ENCODE results near the gene NFYA. TPM values are rescaled to one million over a fixed set of nuclear protein-coding genes. Genes with fewer than 3 reads are reported as not detected.

NFYA gene
- total RNA-seq, 4 donors from 2014 or later = 16.3 to 25.9 (median 21.1) TPM

DNA sequence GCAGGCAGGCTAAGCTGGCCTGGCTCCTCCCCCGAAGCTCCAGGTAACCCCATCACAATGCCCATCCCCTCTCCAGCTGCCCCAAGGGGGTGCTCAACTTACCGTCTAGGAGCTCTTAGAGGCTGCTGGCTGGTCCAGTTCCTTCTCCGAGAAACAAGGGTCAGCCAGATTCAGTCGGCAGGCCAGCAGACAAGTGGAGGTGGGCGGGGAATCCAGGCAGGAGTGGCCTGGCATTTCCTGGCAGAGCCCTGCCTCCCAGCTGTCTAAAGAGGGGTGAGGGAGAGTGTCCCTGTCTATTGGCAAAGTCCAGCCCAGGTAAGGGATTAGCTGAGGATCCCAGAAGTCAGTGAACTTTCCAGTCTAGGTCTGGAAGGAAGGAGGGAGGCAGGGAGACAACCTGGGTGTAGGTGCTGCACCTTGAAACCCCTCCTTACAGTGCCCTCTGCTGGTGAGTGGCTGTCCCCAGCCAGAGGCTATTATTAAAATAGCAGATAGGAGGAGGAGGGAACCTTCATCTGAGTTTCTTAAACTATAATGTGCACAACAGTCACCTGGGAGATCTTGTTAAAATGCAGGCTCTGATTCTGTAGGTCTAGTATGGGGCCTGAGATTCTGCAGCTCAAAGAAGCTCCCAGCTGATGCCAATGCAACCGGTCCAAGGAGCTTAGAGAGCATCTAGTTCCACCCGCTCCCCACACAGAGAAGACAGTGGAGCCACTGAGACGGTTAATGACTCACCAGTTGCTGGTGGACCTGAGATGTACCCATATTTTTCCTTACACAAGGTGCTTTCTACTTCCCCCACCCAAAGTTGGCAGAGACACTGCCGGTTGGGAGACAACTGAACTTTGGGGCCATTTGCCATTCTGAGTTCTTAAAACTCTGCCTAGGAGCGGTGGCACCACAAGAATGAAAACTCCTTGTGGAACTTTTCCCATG, 33.4 kb upstream of the NFYA start, which contains the start of gene UNC5CL:
Gene UNC5CL (minus strand): TSS at position 162 of the 939 bp plus-strand sequence. CDS start 4,147 bp downstream, outside the sequence.
- TF ChIP-seq CTCF (IDR thresholded peaks at IDR 0.05) = no peak
- ATAC-seq (ENCODE audit: low FRiP score) (no peak), DNase-seq (ENCODE audit: low spot score) (no peak)

- TF ChIP-seq CTCF (IDR thresholded peaks at IDR 0.05) = no peak
- DNase-seq (ENCODE audit: low spot score) (no peak), ATAC-seq (ENCODE audit: low FRiP score) (peak; percentile 48)
Observed at GRCh38 chr6:41040101-41040939, 32.5 kb upstream of the NFYA start.

- DNase-seq (ENCODE audit: low spot score) (no peak), ATAC-seq (ENCODE audit: low FRiP score) (no peak)
- no peak for TF ChIP-seq CTCF (IDR thresholded peaks at IDR 0.05)
Observed at GRCh38 chr6:41040940-41041536, 31.7 kb upstream of the NFYA start.

DNA sequence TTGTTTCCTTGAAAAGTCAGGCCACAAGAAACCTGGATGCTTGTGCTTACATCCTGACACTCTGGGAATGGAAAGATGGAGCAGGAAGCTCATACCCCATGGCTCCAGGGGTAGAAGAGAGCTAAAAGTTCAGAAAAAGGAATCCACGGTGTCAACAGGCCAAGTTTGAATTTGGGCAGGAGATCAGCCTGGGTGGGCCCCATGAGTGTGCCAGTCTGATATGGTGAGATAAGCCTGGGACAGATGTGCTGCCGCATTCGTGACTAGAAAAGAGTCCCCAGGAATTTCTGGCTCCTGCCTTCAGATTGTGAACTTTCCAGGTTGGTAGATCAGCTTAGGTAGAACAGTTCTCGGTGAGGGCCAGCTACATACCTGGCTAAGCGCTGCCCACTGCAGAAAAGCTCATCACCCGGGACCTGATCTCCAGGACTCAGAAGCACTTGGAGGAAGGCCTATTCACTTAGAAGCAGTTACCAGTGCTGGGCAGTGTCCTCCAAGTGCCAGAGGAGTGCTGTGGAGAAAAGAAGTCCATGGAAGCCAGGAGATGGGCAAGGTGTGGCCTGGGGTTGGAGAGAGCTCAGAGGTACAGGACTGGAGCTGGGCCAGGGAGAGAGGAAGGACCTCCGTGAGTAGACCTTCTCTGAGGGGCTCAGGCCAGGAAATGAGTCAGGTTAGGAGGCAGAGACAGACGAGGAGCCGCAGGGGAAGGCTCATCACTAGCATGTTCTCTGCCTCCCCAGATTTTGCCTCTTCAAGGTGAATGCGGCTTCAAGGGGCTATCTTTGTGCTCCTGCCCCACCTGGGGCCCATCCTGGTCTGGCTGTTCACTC, 30.3 kb upstream of the NFYA start, which contains the start of gene TSPO2:
Gene TSPO2 (plus strand): TSS at position 242 of the 830 bp plus-strand sequence. CDS start 519 bp downstream, at position 761.
- no peak for TF ChIP-seq CTCF (IDR thresholded peaks at IDR 0.05)
- no peak for ATAC-seq (ENCODE audit: low FRiP score)
- DNase-seq (ENCODE audit: low spot score) = no peak

GRCh38 chr6:41043151-41043550, 29.6 kb upstream of the NFYA start:
- ATAC-seq (ENCODE audit: low FRiP score) (no peak), DNase-seq (ENCODE audit: low spot score) (no peak)
- no peak for TF ChIP-seq CTCF (IDR thresholded peaks at IDR 0.05)

DNA sequence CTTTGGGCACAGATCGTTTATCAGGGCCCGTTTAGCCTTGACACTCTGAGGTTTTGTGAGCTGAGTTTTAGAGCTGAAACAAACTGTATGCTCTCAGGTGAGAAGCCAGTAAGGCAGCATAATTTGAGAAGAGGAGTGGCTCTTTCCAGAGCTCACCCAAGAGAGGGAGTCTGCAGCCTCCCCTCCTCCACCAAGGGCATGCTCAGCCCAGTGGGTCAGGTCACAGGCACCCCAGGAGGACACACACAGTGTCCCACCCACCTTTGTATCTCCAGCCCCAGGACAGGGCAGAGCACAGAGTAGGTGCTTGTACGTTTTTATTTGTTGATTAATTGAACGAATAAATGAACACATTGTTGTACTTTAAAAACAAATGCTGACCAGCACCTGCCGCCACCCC, 27.1 kb upstream of the NFYA start:
- ATAC-seq (ENCODE audit: low FRiP score) (no peak), DNase-seq (ENCODE audit: low spot score) (no peak)
- no peak for TF ChIP-seq CTCF (IDR thresholded peaks at IDR 0.05)
